HG03139 (cell line): ENCODE data around the gene IQGAP2.

Experiments
- ATAC-seq: cut with Tn5 transposase; IDR thresholded peaks from one replicate; pipeline ENCODE4 v1.9.1; 2021; ENCODE audit not compliant: unreplicated experiment

IQGAP2 gene

DNA sequence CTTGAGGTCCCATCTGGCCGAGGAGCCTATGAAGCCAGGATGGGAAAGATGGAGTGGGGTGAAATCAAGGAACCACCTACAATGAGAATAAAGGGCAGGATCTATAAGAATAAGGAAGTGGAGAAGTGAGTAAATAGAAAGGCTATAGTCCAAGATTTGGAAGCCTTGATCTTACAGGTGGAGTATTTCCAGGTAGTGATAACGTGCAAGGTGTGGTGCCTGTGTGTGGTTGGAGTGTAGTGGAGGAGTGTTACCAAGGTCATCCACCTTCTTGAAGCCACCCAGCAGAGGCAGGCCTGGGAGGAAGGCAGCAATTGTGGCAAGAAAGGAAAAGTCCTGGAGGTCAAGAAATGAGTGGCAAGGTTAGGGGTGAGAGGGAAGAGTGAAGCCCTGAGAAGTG, 72.9 kb downstream of the IQGAP2 start:
- no peak for ATAC-seq

DNA sequence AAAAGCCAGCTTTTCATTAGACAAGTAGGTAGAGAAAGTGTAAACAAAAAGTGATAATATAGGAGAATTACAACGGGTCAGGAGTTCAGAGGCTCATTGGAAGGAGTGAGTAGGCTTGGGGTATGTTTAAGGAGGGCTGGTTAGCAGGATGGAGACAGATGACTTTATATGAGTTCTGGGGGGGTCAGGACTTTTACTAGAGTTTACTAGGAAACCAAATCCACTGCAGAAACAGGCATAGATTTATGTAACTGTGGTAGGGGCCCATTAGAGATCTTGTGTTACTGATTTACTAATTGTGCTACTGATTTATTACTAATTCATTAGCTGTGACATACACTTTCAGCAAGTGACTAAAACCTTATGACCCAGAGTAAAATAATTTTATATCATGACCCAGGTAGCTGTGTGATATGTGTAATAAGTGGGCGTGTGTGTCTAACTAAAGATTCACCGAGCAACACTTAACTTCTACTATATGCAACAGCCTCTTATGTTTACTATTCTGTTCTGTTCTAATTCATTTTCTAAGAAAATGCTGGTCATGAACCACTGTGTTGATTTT, 73.5 kb downstream of the IQGAP2 start:
- ATAC-seq: no peak

DNA sequence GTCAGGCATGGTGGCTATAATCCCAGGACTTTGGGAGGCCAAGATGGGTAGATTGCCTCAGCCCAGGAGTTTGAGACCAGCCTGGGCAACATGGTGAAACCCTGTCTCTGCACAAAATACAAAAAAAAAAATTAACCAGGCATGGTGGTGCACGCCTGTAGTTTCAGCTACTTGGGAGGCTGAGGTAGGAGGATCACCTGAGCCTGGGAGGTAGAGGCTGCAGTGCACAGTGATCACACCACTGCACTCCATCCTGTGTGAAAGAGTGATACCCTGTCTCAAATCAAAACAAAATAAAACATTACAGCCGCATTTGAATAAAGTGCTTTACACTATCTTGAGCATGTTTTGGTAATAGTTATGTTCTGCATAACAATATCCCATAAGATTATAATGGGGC, 74.0 kb downstream of the IQGAP2 start:
- no peak for ATAC-seq

DNA sequence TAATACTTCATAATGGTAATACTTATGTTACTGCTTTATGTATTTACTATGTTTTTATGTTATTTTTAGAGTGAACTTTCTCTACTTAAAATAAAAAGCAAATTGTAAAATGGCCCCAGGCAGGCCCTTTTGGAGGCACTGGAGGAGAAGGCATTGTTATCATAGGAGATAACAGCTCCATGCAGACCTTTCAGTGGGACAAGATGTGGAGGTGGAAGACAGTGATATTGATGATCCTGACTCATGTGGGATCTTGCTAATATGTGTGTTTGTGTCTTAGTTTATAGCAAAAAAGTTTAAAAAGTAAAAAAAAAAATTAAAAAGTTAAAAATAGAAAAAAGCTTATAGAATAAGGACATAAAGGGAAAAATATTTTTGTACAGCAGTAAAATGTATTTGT, 74.5 kb downstream of the IQGAP2 start:
- ATAC-seq: no peak

DNA sequence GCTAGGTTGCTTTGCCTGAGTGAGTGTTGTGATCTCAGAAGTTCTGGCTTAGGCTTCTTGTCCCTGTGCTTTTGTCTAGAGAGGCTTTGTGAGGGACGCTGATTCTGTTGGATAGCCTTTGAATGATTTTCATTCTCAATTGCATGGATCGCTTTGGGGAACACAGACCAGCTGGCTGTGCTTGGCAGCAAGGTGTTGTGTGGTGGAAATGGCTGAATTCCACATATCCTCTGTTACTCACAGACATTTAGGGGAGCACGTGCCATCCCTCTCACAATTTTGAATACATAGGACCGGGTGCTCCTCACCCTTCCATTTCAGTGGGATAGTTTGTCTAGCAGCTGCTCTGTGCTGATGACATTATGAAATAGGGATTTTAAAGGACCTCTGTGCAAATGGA, 76.2 kb downstream of the IQGAP2 start:
- no peak for ATAC-seq

DNA sequence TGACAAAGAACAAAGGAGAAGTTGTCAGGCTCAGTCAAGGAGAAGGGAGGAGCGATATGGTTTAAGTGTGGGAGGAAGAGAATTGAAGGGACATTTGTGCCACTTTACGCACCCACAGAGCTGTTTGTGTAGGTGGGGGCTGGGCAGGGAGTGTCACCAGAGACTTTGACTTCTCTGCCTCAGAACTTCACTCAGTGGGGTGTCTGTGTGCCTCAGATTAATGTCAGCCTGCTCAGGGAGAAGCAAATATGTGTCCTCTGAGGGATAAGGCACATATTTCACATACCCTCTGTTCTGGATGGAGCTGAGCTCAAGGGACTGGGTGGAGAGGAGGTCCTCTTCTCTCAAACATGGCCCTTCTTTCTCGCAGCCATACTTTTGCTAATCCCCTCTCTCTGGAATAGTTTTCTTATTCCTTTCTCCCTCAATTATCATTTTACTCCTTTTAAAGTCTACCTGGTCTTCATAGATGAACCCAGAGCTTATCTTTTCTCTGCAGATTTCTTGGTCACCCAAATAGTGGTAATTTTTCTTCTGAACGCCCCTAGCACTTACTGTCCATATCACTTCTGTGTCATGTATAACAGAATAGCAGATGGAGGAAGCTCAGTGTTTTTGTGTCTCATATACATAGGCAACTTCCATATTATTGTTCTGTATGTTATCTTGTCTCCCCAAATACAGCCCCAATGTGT, 77.0 kb downstream of the IQGAP2 start:
- ATAC-seq: no peak

DNA sequence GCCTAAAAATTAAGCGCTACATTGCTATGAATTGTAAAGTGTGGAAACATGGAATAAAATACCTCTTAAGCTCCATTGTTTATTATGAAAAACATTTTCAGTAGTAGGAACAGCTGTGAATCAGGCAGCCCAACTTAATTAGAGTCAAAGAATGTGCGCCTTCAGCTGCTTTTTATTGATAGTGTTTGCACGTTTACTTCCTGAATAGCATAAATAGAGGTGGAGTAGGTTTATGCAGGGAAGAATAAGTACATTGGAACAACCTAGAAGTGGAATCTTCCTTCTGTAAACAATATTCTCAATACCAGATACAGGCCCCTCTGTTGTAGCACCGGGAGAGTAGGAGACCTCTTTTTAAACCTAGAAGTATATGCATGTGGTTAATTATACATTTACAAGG, 79.9 kb downstream of the IQGAP2 start:
- ATAC-seq: no peak

DNA sequence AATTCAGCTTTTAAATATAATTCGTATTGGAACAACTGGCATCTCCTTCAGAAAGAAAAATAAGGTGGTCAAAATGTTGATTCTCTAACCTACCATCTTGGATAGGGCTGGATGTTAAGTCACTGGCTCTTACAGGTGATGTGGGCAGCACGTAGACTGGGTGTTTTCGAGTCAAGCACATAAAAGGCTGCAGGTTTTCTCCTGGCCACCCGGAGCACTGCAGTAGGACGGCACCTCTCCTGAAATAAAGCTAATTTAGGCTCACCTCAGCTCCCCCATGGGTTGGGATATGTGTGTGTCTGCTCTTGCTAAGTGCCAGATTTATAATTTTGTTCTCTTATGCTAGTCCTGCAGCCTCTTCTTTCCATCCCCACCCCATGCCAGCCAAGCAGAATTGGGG, 80.3 kb downstream of the IQGAP2 start:
- no peak for ATAC-seq

DNA sequence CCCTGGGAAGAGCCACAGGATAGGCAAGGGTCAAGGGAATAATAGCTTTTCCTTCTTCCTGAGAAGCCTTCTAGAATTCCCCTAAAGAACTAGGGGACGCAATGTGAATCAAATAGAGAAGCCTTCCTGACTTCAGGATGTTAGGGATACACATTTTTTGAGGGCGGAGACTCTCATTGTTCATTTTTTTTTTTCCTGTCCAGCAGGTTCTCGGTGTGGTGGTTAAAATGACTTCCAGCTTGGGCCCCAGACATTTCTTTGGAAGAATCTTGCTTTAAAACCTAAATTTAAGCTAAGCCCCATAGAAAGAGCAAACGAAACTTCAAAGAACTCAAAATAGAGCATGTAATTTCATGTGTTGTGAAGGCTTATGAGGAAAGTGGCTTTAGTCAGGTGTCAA, 80.8 kb downstream of the IQGAP2 start:
- no peak for ATAC-seq

DNA sequence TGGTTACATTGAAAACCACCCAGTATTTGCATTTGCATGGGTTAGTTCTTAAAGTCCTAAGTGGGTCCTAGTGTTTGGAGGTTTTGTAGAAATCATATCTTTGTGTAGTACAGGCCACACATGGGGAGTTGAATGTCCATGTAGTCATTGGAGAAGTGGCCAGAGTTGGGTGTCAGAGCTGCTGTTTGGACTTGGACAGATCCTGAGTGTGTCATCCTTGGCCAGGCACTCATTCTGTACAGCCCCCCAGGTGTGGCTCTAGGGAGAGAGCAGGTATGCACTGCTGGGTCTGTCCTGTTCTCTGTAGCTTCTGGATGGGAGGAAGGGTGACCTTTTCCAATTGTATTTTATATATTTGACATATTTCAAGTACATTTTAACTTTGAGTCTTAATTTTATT, 82.4 kb downstream of the IQGAP2 start:
- ATAC-seq: no peak

DNA sequence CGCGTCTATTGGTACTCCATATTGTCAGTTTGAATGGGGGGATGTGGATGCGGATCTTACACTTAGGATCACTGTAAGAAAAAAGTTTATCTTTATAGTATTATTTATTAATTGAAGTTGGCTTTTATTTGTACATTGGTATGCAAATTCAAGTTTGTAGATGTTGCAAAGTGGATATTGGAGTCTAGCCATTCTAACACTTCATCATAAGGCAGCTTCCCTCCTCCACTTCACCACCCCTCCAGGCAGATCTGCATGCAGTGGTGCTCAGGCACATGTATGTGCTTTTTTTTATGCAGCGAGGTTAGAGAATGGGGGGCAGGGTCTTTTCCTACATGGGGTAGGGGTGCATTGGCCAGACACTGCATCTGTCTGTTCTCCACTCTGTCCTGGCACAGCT, 84.3 kb downstream of the IQGAP2 start:
- no peak for ATAC-seq

DNA sequence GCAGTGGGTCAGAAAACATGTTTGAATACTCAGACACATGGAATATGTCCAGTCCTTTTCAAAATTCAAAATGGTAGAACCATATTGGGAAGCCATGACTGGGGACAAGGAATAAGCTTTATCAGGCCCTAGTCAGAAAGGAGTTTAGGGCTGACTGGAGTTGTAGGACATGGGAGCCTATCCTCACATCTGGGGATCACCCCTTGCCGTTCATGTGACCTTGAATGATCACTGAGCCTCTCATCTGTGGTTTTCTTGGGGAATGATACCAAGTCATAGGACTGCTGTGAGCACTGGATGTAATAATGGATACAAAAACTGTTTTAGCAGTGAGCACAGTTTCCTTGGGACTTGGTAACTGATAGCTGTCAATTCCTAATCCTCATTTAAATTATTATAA, 84.7 kb downstream of the IQGAP2 start:
- ATAC-seq: no peak

DNA sequence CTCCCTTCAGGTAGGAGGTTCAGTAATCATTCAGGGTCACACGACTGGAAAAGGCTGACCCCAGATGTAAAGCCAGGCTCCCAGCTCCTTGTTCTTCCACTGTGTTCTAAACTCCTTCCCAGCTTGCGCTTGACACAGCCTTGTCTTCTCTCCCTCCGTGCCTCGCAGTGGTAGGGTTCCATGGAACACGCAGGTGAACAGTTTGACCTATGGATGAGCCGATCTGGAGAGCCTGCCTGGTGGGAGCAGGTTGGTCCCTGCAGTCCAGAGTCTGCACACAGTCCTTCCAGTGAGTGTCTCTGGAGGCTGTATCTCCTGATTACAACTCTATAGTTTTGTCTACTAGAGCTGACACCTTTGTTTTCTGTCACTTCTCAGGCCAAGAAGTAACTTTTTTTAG, 85.9 kb downstream of the IQGAP2 start:
- ATAC-seq: no peak

DNA sequence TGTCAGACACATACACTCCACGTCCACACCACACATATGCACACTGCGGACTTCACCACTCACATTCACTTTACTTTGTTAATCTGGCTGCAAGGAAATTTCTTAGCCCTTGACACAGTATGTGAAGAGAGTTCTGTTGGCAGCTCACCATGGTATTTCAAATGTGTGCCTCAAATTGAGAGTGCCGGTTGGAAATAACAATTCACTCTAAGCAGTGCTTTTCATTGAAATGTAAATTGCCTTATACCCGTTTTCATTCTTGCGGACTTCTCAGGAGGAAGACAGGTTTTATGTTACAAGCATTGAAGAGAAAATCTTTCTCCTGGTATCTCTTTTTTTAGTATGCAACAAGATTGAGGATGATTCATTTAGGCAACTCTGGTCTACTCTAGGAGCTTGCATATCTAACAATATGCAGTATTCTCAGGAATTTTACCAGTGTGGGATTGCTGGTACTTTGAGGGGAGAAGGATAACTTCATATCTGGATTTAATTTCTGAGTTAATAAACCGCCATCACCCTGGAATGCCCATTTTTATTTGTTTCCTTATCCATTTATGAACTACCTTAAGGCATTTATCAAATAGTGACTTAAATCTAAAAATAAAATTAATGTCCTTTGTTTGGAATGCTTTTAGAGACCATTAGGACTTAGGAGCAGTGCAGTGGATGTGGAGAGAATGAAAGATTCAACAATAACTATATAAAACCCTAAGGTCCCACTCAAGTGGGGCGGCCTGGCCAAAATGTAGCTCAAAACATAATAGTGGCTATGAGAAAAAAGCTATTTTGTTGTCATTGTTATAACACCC, 87.0 kb downstream of the IQGAP2 start:
- ATAC-seq: no peak

DNA sequence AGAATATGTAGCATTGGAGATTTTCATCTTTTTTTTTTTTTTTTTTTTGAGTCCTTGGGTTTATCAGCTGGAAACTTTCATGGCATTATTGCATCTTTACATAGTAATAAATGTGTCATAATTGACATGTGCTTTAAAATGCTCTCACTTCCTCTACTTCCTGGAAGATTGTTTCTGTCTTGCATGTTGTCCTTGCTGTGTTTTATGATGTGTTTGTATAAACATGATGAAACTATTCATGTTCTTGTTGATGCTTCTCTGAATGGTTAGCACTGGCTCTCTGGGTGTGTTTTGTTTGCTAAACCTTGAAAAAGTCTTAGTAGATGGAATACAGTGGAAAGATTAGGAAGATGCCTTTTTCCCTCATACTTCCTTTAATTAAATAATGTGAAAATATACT, 87.9 kb downstream of the IQGAP2 start:
- ATAC-seq: no peak

DNA sequence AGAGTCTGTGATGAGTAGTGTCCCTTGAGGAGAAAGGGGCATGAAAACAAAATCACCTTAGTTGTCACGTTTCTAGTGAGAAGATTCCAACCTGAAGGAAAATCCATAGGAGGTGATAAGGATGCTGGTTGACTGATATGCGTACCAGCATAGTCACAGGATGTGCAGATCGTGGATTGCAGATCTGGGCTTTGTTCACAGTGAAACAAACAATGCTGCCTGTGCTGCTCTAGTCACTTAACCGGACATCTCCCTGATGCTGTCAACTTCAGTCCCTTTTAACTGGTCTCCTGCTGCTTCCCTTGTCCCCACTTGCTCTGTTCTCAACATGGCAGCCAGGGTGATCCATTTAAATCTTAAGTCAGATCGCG, 89.7 kb downstream of the IQGAP2 start:
- no peak for ATAC-seq

DNA sequence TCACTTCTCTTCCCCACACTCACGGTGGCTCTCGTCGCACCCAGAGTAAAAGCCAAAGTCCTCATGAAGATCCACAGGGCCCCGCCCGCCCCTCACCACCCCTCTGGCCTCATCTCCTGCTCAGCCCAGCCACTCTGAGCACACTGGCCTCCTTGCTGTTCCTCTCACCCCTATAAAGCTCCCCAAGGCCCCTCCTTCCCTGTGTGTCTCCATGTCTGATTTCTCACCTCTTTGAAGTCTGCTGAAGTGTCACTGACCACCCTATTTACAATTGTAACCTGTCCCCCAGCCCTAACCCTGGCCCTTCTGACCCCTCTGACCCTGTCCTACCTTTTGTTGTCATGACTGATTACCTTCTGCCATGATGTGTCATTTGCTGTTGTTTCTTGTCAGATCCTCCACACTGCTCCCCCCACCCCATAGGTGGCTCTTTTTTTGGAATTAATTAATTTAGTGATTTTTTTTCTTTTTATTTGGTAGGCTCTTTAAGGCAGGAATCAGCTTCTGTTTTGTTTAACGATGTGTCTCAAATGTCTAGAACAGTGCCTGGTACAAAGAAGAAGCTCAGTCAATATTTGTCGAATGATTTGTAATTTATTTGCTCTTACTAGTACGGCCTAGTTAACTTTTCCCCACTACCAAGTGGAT, 90.2 kb downstream of the IQGAP2 start:
- ATAC-seq: no peak

DNA sequence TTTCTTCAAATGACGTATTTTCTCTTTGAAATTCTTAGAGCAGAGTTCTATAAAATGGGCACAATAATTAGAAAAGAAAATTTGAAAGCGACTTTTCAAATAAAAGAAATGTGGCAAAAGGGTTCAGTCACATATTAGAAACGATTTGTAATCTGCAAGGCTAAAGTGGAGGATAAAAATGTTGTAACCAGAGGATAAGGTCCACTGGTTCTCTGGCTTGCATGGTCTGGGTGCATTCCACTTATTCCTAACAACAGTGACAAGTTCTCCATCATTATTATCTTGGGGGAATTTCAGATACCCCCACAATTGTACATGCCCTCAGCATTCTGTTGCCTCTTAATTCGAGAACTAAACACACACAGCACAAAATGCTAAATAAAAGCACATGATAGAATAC, 91.1 kb downstream of the IQGAP2 start:
- ATAC-seq: no peak

DNA sequence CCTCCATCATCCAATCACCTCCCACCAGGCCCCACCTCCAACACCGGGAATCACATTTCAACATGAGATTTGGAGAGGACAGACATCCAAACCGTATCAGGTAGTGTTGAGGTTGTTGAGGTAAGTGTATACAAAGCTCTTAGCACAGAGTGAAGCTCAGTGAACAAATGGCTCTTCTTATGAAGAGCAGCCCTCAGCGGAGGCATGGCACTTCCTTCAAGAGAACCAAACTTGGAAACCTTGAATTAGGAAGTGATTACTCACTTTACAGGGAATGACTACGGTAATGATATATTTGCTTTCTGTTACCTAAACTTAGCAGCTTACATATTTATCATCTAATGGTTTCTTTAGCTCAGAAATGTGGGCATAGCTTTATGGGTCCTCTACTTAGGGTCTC, 92.8 kb downstream of the IQGAP2 start:
- ATAC-seq: no peak

DNA sequence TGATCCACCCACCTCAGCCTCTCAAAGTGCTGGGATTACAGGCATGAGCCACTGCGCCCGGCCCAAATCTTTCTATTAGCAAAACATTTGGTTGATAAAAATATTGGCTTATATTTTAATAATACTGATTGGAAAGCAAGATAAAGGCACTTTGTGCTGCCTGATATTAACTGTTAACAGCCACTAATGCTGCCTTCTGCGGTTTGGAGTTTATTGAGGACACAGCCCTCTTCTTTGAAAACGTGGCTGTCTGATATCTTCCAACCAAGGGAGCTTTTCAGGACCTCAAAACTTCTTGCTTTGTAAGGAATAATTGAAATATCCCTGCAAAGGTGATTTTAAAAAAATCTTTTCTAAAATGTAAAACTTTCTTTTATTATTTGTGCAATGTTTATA, 94.0 kb downstream of the IQGAP2 start:
- no peak for ATAC-seq

DNA sequence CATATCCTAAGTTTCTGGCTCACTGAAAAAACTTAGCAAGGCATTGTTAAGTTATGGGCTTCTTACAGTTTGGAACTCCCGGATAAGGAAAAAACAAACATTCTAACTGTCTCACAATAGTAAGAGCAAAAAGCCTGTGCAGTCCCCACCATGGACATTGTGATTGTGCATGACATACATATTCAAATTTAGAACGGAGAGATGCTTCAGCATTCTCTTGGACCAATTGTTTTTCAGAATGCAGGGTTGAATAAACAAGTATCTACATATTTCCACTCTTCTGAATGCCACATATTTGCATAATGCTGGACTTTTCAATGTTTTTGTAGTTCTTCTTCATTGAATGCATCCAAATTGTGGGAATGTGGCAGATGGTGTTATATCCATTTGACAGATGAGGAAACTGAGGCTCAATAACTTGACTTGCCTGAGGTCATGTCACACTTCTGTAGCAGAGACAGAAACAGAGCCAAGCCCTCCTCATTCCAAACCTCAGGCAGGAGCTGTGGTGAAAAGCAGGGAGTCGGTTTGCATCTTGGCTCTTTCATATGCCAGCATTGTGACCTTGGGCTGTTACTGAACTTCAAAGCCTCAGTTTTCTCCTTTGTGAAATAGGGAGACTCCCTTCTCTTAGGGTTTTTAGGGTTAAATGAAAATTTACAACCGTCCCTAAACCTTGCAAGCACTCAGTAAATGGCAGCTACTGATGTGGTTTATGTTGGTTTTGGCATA, 95.1 kb downstream of the IQGAP2 start:
- no peak for ATAC-seq
